C1 segment of cervical spinal cord (tissue), 14 donors: ENCODE results near the gene UBAC1.
A peak's percentile ranks its signal among the peaks of the same experiment; 100 is the strongest.

Experiments
- DNase-seq, 14 donors: peaks; one replicate each; lab custom pipeline; 2025; lab: John Stamatoyannopoulos, UW

The UBAC1 gene

DNA sequence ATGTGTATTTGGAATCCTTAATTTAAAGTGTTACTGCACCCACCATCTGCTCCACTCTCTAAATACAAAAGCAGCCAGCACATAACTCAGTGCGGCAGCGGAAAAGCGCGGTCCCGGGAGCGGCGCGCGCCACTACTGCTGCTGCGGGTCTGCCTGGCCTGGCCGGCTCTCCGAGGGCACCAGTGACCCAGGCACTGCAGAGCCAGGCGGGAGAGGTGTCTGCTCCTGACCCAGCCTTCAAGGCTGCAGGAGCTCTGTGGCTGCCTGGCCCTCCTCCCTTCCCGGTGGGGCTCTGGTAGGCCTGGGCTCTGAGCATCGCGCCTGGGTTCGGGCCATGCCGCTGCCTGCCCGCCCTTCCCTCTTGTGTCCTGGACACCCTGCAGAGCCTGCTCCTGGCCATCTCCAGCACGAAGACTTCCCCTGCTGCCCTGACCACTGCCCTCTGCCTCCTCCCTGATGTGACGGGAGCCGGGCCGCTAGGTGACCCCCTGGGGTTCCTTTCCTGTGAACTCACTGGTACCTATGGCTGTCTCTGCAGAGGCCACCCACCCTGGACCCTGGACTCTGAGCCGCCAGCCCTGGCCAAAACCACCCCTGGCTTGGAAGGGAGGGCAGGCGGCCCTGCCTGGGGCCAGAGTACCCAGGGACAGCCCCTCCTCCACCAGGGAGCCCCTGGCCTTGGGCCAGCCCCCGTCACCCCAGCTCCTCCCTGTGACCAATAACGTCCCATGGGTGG lies 32.8 kb upstream of the UBAC1 start:
- no peak for DNase-seq

- DNase-seq: no peak
These were observed 32.2 kb upstream of the UBAC1 start for GRCh38 chr9:135993409-135993742.

GRCh38 chr9:135992486-135993408 lies 31.6 kb upstream of the UBAC1 start:
- peak in 3 of 14 donors; percentile 5 to 84 (median 51) for DNase-seq

- DNase-seq: no peak
These were observed 30.6 kb upstream of the UBAC1 start for GRCh38 chr9:135991771-135992170.

- DNase-seq: peak in 10 of 14 donors; percentile 14 to 74 (median 44)
These were observed 29.6 kb upstream of the UBAC1 start for GRCh38 chr9:135990468-135991429.

- DNase-seq: peak in 9 of 14 donors; percentile 18 to 89 (median 38)
These were observed 28.7 kb upstream of the UBAC1 start for GRCh38 chr9:135989722-135990467.

DNA sequence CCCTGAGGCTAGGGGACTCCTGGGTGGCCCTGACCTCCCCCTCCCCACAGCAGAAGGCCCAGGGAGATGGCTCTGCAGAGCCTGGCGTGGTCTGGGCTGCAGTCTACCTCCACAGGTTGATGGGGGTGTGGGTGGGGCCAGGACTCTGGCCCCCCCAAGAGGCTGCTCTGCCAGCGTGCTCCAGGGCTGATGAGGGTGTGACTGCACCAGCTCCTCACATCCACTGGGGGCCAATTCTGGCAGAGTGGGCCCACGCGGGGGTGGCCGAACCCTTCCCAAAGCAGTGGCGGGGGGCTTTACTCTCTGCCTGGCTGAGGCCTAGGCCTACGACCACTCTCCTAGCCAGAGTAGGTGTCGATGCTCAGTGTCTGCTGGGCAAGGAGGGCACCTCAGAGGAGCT lies 28.0 kb upstream of the UBAC1 start:
- DNase-seq: no peak

- DNase-seq: no peak
These were observed 27.3 kb upstream of the UBAC1 start for GRCh38 chr9:135988493-135988892.

DNA sequence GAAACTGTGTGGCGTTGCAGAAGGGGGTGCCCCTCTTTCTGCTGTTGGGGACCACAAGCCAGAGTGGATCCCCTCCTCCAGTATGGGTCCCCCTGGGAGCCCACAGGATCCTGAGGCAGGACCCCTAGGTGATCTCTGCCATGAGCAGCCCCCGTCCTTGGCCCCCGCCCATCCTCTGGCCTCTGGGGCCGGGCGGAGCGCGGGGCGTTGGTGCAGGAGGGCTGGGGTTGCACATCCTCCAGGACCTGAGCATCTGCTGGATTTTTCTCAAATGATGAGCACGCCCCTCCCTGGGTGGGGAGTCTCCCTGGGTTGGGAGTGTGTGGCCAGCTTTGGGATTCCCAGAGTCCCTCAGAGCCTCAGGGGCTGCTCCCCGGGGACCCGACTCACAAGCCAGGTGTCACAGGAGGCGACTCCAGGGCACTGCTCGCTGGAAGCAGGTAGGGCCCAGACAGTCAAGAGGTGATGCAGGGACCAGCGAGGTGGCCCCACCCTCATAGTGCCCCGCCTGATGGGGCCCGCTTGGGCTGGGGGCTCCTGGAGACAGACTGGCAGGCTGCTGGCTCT lies 26.7 kb upstream of the UBAC1 start:
- no peak for DNase-seq

- no peak for DNase-seq
These were observed 25.4 kb upstream of the UBAC1 start for GRCh38 chr9:135986605-135987004.

DNA sequence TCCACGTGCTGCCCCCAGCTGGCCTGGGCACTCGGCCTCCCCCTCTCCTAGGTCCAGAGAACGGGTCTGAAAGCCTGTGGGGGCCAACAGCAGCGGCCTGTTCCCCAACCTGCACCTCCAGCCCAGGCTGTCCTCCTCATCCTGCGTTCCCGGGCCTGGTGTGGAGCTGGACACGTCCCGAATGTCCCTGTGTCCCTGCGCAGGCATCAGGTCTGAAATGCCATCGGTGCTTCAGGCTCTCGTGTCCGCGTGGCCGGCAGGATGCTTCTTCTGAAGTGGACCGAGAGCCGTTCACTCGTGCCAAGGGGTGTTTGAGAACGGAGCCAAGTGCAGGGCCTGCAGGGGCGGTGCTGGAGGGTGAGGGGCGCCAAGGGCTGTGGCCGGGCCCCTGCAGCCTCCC lies 24.7 kb upstream of the UBAC1 start:
- no peak for DNase-seq

- DNase-seq: no peak
These were observed 24.2 kb upstream of the UBAC1 start for GRCh38 chr9:135985459-135985774.

- no peak for DNase-seq
These were observed 23.0 kb upstream of the UBAC1 start for GRCh38 chr9:135984072-135984710.

DNA sequence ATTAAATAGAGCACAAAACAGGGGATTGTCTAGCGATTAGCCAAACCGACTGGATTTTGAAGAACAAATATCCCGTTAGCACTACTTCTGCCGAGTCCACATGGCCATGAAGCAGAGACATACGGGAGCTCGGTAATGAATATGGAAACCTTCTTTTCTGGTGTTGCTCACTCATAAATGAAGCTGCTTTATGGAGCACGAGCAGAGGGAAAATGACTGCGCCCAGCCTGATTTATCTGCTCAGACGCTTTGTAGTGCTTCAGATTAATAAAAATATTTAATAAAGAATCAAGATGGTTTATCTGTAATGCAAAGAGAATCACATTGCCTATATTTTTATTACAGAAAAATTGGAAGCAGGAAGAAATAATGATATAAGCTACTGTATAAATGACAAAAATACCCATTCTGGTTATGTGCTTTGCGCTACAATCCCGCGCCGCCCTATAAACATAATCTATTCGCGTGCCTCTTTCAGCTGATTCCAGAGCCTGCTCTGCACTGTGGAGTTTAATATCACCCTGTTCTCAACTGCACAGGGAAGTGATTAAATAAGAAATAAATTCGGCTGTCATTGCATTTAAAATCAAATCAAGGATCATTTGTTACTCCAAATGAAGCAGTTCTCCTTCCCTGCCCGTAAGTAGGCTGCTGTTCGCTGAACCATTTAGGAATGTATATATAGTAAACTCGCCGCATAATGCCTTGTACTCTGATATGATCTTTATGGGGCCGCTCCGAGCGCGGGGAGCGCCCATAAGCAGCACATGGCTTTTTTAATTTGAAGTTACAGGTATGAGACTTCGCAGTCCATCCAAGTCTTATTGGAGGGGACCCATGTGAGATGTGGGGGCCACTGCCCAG lies 22.3 kb upstream of the UBAC1 start:
- no peak for DNase-seq

DNA sequence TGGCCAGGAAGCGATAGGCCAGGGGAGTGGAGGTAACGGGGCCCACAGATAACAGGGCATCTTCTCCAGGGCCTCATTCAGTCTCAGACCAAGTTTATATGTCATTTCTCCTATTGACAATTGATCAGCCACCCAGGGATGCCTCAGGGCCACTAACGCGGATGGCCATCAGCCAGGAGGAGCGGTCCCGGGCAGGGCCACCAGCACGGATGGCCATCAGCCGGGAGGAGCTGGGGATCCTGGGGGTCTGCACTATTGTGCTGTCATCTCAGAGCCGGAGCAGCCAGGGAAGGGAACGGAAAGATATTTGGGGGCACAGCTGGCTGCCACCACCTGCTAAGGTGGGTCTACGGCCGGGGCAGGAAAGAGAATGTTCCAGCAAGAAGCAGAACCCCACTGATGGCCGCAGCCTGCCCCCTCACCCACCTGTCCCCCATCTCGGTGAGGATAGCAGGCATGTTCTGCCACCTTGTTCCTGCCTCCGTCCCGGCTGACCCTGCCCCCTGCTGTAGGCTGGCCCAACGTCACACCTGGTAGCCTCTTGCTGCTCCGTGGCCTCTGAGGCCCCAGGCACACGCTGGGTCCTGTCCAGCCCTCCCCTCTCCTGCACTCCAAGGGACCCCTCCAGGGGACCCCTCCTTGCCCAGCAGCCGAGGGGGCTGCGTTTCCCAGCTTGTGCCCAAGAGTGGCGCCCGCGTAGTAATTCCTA lies 21.5 kb upstream of the UBAC1 start:
- DNase-seq: peak in 1 of 14 donors; percentile 8

DNA sequence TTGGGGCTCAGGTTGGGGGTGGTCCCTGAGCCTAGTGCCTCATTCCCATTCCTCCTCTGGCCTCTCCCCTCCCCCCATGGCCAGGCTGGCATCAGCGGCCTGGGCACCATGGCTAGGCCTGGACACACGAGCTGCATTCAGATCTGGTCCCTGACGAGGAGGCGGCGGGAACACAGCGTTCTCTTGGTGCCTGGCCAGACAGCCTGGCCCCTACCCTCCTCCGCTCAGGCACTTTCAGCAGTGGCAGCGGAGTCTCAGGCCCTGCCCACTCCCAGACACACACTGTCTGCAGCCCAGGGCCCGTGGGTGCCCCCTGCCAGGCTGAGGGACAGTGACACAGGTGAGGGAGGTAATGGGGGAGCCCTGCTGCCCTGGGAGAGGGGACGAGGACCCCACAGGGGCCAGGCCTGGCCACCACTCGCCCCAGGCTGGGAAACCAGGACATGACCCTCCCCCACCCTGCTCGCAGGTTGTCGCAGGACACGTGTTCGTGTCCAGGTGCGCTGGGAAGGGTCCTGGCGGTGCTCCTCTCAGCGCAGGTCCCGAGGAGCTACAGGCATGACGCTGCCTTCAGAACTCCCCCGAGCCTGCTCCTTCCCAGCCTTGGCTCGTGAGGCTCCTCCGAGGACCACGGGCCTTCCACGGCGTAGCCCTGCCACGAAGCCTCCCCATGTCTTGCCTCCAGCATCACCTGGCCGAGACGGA lies 19.9 kb upstream of the UBAC1 start:
- peak in 12 of 14 donors; percentile 30 to 87 (median 72) for DNase-seq

DNA sequence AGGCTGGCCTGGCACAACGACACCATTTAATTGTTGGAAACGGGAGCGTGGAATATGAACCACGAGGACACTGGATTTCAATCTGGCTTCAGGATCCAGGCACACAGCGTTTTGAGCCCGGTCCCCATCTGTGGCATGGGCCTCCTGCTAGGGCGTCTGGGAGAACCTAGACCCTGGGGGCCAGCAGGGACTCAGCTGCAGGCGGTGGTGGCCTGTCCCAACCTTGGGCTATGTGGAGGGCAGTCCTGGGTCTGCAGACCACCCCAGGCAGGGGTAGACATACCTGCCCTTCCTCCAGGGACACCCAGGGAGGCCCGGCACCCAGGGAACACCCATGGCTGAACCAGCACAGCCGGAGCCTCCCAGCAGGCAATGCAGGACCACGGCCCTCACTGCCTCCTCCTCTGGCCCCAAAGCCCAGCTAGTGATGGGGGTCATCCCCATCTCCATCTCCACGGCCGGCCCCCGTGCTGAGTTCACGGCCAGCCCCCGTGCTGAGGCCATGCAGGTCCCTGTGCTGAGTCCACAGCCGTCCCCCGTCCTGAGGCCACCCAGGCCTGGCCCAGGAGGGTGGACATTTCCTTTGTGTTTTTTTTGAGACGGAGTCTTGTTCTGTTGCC lies 18.5 kb upstream of the UBAC1 start:
- no peak for DNase-seq
